Measurements from ENCODE around the gene SRPK2.

Gene SRPK2

GRCh38 chr7:105178928-105179541 is 209.7 kb downstream of the SRPK2 start:
- DNase-seq, result no peak

GRCh38 chr7:105178177-105178576 is 210.5 kb downstream of the SRPK2 start:
- no peak for DNase-seq

- DNase-seq, result no peak
Observed at GRCh38 chr7:105177026-105177425, 211.7 kb downstream of the SRPK2 start.

- no peak for DNase-seq
Observed at GRCh38 chr7:105173586-105173985, 215.1 kb downstream of the SRPK2 start.

GRCh38 chr7:105164751-105165150 is 224.0 kb downstream of the SRPK2 start:
- no peak for DNase-seq

- no peak for DNase-seq
Observed at GRCh38 chr7:105163718-105164117, 225.0 kb downstream of the SRPK2 start.

- DNase-seq, result no peak
Observed at GRCh38 chr7:105161366-105161765, 227.4 kb downstream of the SRPK2 start.

GRCh38 chr7:105157278-105157677 is 231.4 kb downstream of the SRPK2 start:
- DNase-seq, result no peak

GRCh38 chr7:105156731-105157130 is 232.0 kb downstream of the SRPK2 start:
- no peak for DNase-seq

GRCh38 chr7:105154084-105154483 is 234.6 kb downstream of the SRPK2 start:
- no peak for DNase-seq

GRCh38 chr7:105153531-105153930 is 235.2 kb downstream of the SRPK2 start:
- no peak for DNase-seq

- no peak for DNase-seq
Observed at GRCh38 chr7:105151152-105151551, 237.6 kb downstream of the SRPK2 start.

- peak in 1 of 2 experiments; percentile 35 for DNase-seq
Observed at GRCh38 chr7:105149827-105150226, 238.9 kb downstream of the SRPK2 start.

GRCh38 chr7:105141068-105141467 is 247.7 kb downstream of the SRPK2 start:
- DNase-seq, result peak in 1 of 2 experiments; percentile 35

GRCh38 chr7:105139381-105139780 is 249.3 kb downstream of the SRPK2 start:
- no peak for DNase-seq

GRCh38 chr7:105137898-105138297 is 250.8 kb downstream of the SRPK2 start:
- no peak for DNase-seq

GRCh38 chr7:105136221-105136620 is 252.5 kb downstream of the SRPK2 start:
- peak in 1 of 2 experiments; percentile 8 for DNase-seq

- DNase-seq, result no peak
Observed at GRCh38 chr7:105133986-105134655, 254.6 kb downstream of the SRPK2 start.

GRCh38 chr7:105133358-105133757 is 255.4 kb downstream of the SRPK2 start:
- no peak for DNase-seq

- DNase-seq, result no peak
Observed at GRCh38 chr7:105132835-105133234, 255.9 kb downstream of the SRPK2 start.

- no peak for DNase-seq
Observed at GRCh38 chr7:105132335-105132734, 256.4 kb downstream of the SRPK2 start.

GRCh38 chr7:105131890-105132289 is 256.8 kb downstream of the SRPK2 start:
- no peak for DNase-seq

GRCh38 chr7:105131033-105131656 is 257.6 kb downstream of the SRPK2 start:
- DNase-seq, result no peak

- no peak for DNase-seq
Observed at GRCh38 chr7:105130580-105130979, 258.1 kb downstream of the SRPK2 start.
